ENCODE results near the gene NLRC5. TPM values are rescaled to one million over a fixed set of nuclear protein-coding genes. Genes with fewer than 3 reads are reported as not detected.

Gene NLRC5
- total RNA-seq, 1 donor, result 52.1 TPM

DNA sequence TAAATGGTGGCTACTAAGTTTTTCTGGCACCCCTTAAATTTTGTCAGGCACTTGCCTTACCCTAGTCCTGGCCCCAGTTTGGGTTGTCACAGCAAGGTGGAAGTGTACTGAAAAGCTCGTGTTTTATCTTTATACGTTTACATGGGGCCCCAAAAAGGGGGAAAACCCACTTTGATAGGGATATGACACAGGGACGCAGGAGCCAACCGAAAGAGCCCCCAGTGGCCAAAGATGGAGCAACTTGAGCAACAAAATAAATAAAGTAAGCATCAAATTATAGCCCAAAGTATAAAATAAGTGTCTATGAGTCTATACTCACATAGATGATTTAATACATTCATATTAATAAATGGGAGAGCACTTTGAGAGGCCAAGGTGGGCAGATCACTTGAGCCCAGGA, 32.6 kb upstream of the NLRC5 start:
- H4K20me1 ChIP-seq (ENCODE audit: insufficient read depth, low read length), result no peaks in the 10 kb centered on the region
- no peaks in the 10 kb centered on the region for H3K9me3 ChIP-seq (ENCODE audit: low read depth, low read length)

DNA sequence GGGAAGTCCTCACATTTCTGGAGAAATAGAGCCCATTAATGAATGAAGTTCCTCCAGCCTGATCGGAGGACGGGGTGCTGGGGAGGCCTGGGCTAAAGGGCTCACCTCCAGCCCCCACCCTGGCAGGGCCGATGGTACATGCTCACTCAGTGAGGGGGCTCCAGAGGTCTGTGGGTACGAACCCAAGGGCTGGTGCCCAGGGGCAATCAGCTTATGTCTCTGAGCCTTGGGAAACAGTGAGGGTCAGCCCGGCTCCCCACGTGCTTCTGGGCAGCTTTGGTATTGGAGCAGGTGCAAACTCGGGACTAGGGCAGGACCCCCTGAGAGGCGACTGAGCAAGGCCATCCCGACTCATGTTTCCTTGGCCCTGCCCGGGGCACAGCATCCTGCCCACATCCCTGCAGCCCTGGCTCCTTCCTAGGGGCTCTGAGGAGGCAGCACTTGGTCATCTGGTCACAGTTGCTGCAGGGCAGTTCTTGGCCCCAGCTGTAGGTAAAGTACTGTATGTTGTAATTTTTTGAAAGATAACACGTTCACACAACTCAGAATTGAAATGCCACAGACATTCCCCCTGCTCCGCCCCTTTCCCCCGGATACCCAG, 28.6 kb upstream of the NLRC5 start:
- H3K4me3 ChIP-seq (ENCODE audit: insufficient read depth, low read length), result no peak overlapping the region
- H4K20me1 ChIP-seq (ENCODE audit: insufficient read depth, low read length), result no peaks in the 10 kb centered on the region
- H3K36me3 ChIP-seq (ENCODE audit: insufficient read depth, low read length), result no peaks in the 10 kb centered on the region
- H3K9me3 ChIP-seq (ENCODE audit: low read depth, low read length), result no peaks in the 10 kb centered on the region
- no peak for DNase-seq (ENCODE audit: insufficient read length, low spot score, missing footprints)
- TF ChIP-seq, protein P1, sequence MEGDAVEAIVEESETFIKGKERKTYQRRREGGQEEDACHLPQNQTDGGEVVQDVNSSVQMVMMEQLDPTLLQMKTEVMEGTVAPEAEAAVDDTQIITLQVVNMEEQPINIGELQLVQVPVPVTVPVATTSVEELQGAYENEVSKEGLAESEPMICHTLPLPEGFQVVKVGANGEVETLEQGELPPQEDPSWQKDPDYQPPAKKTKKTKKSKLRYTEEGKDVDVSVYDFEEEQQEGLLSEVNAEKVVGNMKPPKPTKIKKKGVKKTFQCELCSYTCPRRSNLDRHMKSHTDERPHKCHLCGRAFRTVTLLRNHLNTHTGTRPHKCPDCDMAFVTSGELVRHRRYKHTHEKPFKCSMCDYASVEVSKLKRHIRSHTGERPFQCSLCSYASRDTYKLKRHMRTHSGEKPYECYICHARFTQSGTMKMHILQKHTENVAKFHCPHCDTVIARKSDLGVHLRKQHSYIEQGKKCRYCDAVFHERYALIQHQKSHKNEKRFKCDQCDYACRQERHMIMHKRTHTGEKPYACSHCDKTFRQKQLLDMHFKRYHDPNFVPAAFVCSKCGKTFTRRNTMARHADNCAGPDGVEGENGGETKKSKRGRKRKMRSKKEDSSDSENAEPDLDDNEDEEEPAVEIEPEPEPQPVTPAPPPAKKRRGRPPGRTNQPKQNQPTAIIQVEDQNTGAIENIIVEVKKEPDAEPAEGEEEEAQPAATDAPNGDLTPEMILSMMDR (IDR thresholded peaks at IDR 0.05; ENCODE audit: extremely low read depth, low read depth, low read length), result no peak
- peaks cover 24% of the 10 kb centered on the region for H3K4me1 ChIP-seq (ENCODE audit: insufficient read depth, low read length)
- H3K79me2 ChIP-seq (ENCODE audit: insufficient read depth, low read length), result no peaks in the 10 kb centered on the region
- no peak overlapping the region for H3K27ac ChIP-seq (ENCODE audit: low read depth, low read length)
- no peaks in the 10 kb centered on the region for H3K27me3 ChIP-seq (ENCODE audit: insufficient read depth, low read length)
- no peak overlapping the region for H2AFZ ChIP-seq (ENCODE audit: low read length)
- peak overlapping the region; percentile 4 for H3K4me2 ChIP-seq (ENCODE audit: insufficient read depth, low read length)

More for the DNA sequence above, 32.6 kb upstream of the NLRC5 start:
- peak overlapping the region; percentile 32 for H3K27ac ChIP-seq (ENCODE audit: low read depth, low read length)
- TF ChIP-seq, protein P1 (IDR thresholded peaks at IDR 0.05; ENCODE audit: extremely low read depth, low read depth, low read length), result peak; percentile 30
- no peaks in the 10 kb centered on the region for H3K27me3 ChIP-seq (ENCODE audit: insufficient read depth, low read length)
- DNase-seq (ENCODE audit: insufficient read length, low spot score, missing footprints), result no peak
- no peaks in the 10 kb centered on the region for H3K79me2 ChIP-seq (ENCODE audit: insufficient read depth, low read length)
- no peak overlapping the region for H2AFZ ChIP-seq (ENCODE audit: low read length)
- H3K36me3 ChIP-seq (ENCODE audit: insufficient read depth, low read length), result no peaks in the 10 kb centered on the region
- peaks cover 10% of the 10 kb centered on the region for H3K4me1 ChIP-seq (ENCODE audit: insufficient read depth, low read length)
- no peak overlapping the region for H3K4me2 ChIP-seq (ENCODE audit: insufficient read depth, low read length)
- H3K4me3 ChIP-seq (ENCODE audit: insufficient read depth, low read length), result no peak overlapping the region

DNA sequence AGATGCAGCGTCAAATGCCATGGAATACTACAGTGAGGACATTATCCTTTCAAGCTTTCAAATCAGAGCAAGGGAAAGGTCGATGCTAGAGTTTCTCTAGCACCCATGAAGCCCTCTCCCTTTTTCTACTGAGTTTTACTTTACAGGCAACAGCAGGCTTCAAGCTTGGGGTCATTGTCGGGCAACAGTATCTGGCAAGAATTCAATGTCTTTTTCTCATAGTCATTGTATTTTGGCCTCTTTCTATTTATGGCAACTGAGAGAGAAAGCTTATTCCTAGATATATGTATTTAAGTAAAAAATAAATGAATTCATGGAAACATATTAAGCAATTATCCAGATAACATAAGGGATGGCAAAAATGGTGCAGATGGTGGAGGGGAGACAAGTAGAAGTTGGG, 28.0 kb upstream of the NLRC5 start:
- Histone ChIP-seq H3K9me3 (ENCODE audit: low read depth, low read length) (no peaks in the 10 kb centered on the region), H3K4me2 (ENCODE audit: insufficient read depth, low read length) (peak overlapping the region; percentile 4), H3K4me1 (ENCODE audit: insufficient read depth, low read length) (peaks cover 30% of the 10 kb centered on the region), H3K27ac (ENCODE audit: low read depth, low read length) (peak overlapping the region; percentile 41), H3K4me3 (ENCODE audit: insufficient read depth, low read length) (no peak overlapping the region), H2AFZ (ENCODE audit: low read length) (no peak overlapping the region), H3K36me3 (ENCODE audit: insufficient read depth, low read length) (no peaks in the 10 kb centered on the region), H3K79me2 (ENCODE audit: insufficient read depth, low read length) (no peaks in the 10 kb centered on the region), H3K27me3 (ENCODE audit: insufficient read depth, low read length) (no peaks in the 10 kb centered on the region), H4K20me1 (ENCODE audit: insufficient read depth, low read length) (no peaks in the 10 kb centered on the region)
- TF ChIP-seq, protein P1 (IDR thresholded peaks at IDR 0.05; ENCODE audit: extremely low read depth, low read depth, low read length), result no peak
- DNase-seq (ENCODE audit: insufficient read length, low spot score, missing footprints), result no peak

DNA sequence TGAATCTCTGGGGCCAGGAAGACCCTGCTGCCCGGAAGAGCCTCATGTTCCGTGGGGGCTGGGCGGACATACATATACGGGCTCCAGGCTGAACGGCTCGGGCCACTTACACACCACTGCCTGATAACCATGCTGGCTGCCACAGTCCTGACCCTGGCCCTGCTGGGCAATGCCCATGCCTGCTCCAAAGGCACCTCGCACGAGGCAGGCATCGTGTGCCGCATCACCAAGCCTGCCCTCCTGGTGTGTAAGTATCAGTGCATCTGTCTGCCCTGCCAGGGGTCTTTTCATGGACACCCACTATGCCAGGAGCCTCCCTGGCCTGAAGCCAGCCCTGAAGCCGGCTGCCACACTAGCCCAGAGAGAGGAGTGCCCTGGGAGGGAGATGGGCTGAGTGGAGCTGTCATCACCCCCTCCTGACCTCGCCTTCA, 27.5 kb upstream of the NLRC5 start, which contains the start of gene CETP:
CETP (plus strand) TSS at position 100 of the 431 bp plus-strand sequence; CDS start at position 130, 30 bp downstream.
- Histone ChIP-seq H3K36me3 (ENCODE audit: insufficient read depth, low read length) (no peaks in the 10 kb centered on the region), H3K9me3 (ENCODE audit: low read depth, low read length) (no peaks in the 10 kb centered on the region), H2AFZ (ENCODE audit: low read length) (no peak within 1 kb of the TSS), H3K4me1 (ENCODE audit: insufficient read depth, low read length) (peaks cover 30% of the 10 kb centered on the region), H4K20me1 (ENCODE audit: insufficient read depth, low read length) (no peaks in the 10 kb centered on the region), H3K27ac (ENCODE audit: low read depth, low read length) (peak within 1 kb of the TSS; percentile 41), H3K4me3 (ENCODE audit: insufficient read depth, low read length) (no peak within 1 kb of the TSS), H3K27me3 (ENCODE audit: insufficient read depth, low read length) (no peaks in the 10 kb centered on the region), H3K79me2 (ENCODE audit: insufficient read depth, low read length) (no peaks in the 10 kb centered on the region), H3K4me2 (ENCODE audit: insufficient read depth, low read length) (peak within 1 kb of the TSS; percentile 4)
- DNase-seq (ENCODE audit: insufficient read length, low spot score, missing footprints), result no peak
- TF ChIP-seq, protein P1 (IDR thresholded peaks at IDR 0.05; ENCODE audit: extremely low read depth, low read depth, low read length), result no peak

Data from osteoblast (primary cell).